Measurements from ENCODE around the gene HDAC4.

- TF ChIP-seq, protein P1, sequence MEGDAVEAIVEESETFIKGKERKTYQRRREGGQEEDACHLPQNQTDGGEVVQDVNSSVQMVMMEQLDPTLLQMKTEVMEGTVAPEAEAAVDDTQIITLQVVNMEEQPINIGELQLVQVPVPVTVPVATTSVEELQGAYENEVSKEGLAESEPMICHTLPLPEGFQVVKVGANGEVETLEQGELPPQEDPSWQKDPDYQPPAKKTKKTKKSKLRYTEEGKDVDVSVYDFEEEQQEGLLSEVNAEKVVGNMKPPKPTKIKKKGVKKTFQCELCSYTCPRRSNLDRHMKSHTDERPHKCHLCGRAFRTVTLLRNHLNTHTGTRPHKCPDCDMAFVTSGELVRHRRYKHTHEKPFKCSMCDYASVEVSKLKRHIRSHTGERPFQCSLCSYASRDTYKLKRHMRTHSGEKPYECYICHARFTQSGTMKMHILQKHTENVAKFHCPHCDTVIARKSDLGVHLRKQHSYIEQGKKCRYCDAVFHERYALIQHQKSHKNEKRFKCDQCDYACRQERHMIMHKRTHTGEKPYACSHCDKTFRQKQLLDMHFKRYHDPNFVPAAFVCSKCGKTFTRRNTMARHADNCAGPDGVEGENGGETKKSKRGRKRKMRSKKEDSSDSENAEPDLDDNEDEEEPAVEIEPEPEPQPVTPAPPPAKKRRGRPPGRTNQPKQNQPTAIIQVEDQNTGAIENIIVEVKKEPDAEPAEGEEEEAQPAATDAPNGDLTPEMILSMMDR (conservative IDR thresholded peaks at IDR 0.05) = no peak
- TF ChIP-seq EZH2 (IDR thresholded peaks at IDR 0.05; ENCODE audit: low read depth) = no peak
Measured at GRCh38 chr2:239136203-239136602, 264.6 kb downstream of the HDAC4 start.
